GM21423 (cell line): ENCODE results near the gene CARD16.

Experiments
- ATAC-seq: cut with Tn5 transposase; IDR thresholded peaks from one replicate; pipeline ENCODE4 v1.9.1; 2021; ENCODE audit warnings: mild to moderate bottlenecking, moderate library complexity; ENCODE audit not compliant: unreplicated experiment

The CARD16 gene

DNA sequence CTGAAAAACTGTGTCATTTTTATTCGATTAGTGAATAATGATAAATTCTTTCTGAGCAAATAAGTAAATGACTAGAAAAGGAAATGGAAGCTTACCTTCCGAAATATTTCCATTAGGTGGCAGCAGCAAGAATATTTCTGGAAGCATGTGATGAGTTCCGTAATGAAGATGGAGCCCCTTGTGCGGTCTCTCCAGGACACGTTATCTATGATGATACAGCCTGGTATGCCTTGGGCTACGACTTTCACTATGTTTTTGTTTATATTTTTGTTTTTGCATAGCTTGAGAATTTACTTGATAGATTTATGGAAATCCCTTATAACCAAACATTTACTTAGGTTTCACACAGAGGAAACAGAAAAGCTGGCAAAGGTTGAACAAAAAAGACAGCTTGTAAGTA lies 47.8 kb downstream of the CARD16 start:
- no peak for ATAC-seq

GRCh38 chr11:104995001-104995408 lies 50.1 kb downstream of the CARD16 start:
- no peak for ATAC-seq

DNA sequence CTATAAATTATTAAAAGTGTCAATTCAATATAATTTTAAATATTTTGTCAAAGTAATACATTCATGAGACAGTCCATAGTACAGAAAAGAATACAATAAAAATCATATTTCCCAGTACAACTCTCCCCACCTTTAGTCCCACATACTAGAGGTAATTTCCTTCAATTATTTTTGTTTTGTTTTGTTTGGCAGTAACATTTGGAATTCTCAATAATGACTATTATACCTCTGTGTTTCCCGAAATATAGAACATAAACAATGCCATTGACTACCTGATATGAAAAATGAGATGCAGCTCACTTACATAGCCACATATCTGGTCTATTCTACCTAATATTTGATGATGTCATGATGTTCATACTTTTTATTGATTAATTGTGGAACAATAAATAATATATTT lies 52.4 kb downstream of the CARD16 start:
- no peak for ATAC-seq

GRCh38 chr11:104991994-104992393 lies 53.1 kb downstream of the CARD16 start:
- ATAC-seq, result no peak
